ENCODE results near the gene LMBRD2.

DNA sequence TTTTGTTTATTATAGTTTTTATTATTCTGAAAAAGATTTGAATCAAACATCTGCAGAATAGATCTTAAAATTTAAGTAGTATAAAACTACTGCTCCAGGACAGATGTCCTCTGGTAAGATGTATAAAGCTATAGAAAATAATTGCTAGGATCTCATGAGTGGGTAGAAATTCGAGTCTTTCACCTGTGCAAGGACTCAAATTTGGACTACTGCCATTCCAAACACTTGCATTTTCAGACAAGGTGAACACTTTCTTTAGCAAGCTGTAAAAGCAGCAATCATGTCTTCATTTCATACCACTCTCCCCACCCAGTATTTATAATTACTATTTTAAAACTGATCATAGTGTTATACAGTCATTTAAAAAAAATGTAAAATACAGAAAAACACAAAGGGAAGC is 20.9 kb upstream of the LMBRD2 start:
- TF ChIP-seq CTCF (IDR thresholded peaks at IDR 0.05) (no peak), POLR2AphosphoS5 (IDR thresholded peaks at IDR 0.05) (no peak)

Data from suprapubic skin (tissue), 3 donors.